ENCODE results near the gene SIVA1.
"Not testable (repeated sequence)": the region's sequence is repeated elsewhere in the genome, so short reads cannot be mapped to it uniquely, and the experiment has no call there.

SIVA1 gene

DNA sequence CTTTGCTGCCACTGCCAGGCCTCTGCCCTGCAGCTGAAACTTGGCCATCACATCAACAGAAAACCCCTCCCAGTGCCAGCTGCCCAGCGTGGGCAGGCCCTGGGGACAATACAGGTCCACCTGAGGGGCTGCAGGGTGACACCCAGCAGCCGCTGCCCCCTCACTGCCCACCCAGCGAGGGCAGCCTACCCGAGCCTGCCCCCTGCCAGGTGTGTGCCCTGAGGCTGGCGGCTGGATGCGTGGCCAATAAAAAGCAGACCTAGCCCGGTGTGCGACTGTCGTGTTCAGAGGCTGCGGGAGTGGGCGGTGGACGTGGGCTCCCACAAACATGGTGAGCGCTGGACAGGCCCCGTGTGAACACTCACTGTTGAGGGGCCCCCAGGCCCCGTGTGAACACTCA is 33.6 kb upstream of the SIVA1 start:
- no peak for DNase-seq (ENCODE audit: low read depth in 3 of 3)

DNA sequence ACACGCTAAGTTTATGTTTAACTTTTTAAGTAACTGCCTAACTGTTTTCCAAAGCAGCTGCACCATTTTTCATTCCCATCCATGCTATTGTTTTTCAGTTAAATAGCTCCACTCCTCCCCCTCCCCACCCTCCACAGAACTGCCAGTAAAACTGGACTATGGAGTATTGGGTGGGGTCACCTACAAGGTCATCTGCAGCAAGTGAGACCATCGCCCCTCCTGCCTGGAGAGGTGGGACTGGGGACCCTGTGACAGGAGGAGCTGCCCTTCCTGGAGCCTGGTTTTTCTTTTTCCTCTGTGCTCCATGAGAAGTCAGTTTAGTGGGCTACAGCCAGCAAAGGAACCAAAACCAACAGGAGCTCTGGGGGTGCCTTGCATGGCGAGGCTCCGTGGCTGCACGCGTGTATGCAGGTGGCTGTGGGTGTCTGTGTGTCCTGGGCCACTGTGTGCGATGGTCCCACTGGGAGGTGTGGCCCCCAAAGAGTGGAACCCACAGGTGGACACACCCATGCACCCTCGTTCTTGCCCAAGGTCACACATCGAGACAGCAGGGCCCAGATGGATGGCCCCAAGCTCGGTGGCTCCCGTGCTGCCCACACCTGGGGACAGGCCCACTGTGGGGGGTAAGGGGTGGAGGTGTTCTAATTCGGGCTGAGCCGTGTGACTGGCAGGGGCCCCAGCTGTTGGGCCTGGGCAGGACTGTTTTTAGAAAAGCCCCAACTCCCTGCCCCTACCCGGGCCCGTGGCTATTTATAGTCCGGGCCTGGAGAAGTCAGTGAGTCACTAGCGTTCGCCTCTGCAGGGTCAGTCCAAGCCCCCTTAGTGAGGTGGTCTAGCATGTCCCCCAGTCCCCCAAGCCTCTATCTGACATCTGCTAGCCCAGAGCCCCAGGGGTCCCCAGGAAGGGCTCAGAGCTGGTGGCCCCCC is 31.2 kb upstream of the SIVA1 start:
- no peak for DNase-seq (ENCODE audit: low read depth in 3 of 3)

DNA sequence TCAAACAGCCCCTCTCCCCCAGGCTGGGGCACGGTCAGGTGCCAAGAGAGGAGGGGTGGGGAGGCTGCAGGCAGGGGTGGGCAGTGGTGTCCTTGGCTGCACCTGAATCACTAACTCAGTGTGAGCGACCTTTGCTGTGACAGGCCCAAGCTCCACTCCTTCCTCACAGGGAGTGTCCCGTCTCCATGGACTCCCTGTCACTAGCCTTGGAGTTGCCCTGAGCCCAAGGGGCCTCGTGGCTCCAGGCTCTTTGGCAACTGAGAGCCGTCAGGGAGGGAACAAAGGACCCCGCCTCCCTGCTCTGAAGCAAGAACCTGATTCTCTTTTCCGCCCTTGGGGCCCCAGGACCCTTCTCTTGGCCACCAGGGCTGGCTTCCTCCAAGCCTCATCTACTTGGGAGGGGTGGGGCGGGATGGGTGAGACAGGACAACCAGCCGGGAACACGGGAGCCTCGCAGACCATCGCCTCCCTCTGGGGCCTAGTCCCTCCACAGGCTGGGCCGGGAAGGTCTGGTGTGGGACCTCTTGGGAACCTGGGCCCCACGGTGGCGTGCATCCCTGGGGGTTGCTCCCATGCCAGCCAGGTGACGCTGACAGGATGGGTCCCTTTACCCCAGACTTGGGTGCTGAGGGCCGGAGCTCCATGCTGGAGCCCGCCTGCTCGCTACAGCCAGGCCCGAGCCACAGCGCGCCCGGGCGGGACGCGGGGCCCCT is 29.9 kb upstream of the SIVA1 start:
- DNase-seq (ENCODE audit: low read depth in 3 of 3), result no peak

DNA sequence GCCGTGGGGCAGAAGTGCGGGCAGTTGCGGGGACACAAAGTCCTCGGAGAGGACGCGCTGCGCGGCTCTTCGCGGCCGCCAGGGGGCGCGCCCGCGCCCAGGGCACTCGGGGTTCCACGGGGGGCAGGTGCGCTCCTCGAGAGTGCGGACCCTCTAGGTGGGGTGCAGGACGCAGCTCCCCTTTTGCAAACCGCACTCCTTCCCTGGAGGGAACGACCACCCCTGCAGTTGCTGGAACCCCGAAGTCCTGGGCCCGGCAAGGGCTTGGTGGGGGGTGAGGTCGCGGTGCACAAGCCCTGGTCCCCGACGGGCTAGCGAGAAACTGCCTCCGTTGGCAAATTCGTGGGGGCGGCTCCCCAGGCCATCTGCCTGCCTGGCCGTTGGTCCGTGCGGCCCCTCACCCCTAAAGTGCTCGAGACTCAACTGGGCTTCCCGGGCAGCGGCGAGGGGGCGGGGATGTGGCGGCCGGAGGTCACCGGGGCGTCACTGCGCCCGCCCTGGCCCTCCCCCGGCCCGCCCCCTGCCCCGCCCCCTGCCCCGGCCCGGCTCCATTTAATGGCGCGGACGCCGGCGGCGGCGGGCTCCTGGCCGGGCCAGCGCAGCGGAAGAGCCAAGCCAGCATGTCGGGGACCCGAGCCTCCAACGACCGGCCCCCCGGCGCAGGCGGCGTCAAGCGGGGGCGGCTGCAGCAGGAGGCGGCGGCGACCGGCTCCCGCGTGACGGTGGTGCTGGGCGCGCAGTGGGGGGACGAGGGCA is 29.1 kb upstream of the SIVA1 start, which contains the start of gene ADSS1:
TSS of gene ADSS1 (plus strand) at position 579 of the 756 bp plus-strand sequence. CDS start at position 621, 42 bp downstream.
- DNase-seq (ENCODE audit: low read depth in 3 of 3), result peak in 2 of 3 donors; percentile 16 to 48

DNA sequence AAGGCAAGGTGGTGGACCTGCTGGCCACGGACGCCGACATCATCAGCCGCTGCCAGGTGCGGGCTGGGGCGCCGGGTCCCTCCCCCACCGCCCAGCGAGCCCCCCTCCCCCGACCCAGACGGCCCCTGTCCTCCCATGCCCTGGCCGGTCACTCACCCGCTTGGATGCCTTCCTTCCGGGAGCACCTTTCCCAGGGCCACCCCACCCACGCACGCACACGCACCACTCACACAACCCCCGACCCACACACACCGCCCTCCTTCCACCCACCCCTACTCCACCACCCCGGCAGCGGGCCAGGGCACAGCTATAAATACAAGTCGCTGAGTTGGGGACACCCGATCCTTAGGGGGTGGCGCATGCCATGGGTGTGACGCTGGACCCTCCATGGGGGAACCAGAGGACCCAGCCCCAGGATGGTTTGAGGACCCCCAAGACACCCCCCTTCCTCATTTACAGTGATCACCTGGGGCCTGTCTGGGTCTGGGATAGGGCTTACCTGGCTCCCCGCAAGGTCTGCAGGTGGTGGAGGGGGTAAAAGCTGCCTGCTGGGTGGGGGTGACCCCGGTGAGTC is 28.5 kb upstream of the SIVA1 start:
- no peak for DNase-seq (ENCODE audit: low read depth in 3 of 3)

DNA sequence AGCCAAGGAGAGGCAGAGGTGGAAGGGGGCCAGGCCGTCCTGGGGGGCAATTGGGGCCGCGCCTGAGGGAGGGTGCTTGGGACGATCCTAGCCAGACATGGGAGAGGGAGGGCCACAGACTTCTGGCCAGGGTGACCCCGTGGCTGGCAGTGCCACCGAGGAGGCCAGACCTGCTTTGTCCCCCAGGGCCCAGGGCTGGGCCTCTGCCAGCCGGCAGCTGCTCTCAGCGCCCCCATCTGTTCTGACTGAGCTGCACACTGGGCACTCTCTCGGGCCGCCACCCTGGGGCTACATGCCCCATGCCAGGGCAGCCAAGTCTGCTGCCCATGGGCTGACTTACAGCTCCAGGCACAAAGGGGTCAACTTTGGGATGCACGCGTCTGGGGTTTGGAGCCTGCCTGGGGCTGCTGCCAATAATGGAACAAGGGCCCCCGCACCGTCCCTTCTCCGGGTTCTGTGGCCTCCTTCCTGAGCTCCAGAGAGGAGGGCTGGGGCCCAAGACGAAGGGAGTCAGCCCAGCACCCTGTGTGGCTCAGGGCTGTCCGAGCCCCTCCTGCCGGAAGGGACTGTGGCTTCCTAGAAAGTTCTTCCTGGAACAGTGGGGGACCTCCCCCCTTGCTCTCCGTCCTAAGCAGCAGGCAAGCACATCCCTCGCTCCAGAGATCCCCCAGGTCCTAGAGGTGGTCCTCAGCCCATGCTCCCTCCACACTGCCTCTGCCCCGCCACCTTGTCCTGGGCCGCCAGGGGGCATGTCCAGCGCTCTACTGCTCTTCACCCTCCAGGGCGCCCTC is 27.8 kb upstream of the SIVA1 start:
- no peak for DNase-seq (ENCODE audit: low read depth in 3 of 3)

DNA sequence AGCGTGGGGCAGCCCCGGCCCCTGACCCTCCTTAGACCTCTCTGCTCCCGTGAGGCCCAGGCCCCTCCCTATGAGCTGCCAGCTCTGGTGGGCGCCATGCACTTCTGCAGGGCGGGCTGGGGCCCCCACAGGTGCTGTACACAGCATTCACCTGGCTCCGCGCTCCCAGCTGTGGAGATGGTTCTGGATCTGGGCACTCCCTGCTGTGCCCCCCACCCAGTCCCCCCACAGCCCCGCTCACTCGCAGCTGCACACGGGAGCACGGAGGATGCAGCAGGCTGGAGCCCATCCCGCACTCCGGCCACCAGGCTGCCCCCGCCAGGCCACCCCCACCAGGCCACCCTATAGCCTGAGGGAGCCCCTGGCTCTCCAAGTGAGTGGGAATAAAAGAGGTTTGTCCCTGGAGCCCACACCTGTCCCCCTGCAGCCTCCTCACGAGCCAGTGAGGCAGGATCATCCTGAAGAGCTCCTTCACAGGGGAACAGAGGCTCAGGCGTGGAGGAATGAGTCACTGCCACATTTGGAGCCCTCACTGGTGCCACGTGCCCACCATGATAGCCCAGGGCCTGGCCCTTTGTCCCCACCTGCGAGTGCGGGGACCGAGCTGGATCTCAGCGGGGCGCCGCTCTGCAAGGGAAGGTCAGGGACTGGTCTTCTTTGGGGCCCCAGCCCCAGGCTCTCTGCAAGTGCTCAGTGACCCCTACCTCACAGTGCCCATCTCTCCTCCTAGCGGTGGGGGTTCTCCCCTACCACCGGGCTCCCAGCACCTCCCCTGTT is 27.0 kb upstream of the SIVA1 start:
- DNase-seq (ENCODE audit: low read depth in 3 of 3), result no peak

DNA sequence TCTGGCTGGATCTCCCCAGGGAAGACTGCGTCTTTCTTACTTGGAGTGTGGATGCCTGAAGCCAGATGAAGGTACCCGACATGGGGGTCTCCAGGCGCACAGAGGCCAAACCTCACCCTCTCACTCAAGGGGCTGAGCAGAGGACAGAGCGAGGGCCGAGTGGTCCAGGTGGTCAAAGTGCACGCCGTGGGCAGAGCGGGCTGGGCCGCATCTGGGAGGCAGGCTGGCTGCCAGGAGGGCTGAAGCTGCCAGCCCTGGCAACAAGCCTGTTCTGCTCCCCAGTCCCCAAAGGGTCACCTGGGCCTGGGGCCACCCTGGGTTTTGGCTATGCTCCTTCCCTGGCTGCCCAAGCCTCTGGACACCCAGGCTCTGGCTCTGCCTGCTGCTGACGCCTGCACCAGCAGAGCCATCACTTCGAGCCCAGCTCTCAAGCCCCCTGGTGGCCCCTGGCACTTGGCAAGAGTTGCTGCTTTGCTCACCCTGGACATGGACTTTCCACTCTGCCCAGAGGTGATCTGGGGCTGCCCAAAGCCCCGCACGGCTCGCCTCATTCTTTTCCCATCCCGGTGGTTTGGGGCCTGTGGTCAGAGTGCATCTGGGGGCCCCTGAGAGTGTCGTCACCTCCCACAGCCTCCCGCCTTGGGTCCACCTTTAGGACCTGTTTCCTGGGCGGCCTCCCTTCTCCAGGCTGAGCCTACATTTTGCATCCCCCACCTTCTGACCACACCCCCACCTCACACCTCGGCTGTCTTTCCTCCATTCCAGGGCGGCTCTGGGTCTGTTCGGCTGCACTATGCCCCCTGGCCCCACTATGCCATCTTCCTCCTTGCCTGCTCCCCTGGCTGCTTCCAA is 26.1 kb upstream of the SIVA1 start:
- DNase-seq (ENCODE audit: low read depth in 3 of 3), result no peak

DNA sequence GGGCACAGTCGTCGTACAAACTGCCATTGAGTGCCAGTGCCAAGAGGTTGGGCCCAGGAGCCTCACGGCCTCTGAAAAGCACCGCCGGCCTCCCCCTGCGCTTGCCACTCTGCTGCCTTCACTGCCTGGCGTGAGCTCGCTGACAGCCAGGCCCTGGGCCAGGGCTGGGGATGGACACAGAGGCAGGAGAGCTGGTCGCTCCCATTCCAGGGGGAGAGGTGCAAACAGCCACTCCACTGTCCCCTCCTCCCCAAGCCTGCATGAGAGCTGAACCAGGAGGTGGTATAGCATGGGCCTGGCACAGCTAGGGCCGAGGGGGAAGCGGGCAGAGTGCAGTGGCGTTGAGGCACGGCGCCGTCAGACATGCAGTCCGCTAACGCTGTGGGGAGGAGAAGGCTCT is 24.3 kb upstream of the SIVA1 start:
- DNase-seq (ENCODE audit: low read depth in 3 of 3), result no peak

DNA sequence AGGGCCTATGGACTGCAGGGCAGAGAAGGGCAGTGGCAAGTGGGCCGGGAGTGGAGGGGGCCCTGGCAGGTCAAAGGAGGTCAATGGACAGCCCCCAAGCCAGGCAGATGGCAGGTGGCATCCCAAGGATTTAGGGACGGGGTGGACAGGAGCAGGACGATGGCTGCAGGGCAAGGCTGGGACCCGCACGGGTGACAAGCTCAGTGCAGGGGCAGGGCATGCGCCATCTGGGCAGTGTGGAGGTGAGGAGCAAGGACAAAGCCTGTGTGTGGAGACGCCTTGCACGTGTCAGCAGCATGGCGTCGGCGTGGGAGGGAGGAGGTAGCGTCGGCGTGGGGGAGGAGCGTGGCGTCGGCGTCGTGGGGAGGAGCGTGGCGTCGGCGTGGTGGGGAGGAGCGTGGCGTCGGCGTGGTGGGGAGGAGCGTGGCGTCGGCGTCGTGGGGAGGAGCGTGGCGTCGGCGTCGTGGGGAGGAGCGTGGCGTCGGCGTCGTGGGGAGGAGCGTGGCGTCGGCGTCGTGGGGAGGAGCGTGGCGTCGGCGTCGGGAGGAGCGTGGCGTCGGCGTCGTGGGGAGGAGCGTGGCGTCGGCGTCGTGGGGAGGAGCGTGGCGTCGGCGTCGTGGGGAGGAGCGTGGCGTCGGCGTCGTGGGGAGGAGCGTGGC is 23.6 kb upstream of the SIVA1 start:
- not testable (repeated sequence) for DNase-seq (ENCODE audit: low read depth in 3 of 3)

DNA sequence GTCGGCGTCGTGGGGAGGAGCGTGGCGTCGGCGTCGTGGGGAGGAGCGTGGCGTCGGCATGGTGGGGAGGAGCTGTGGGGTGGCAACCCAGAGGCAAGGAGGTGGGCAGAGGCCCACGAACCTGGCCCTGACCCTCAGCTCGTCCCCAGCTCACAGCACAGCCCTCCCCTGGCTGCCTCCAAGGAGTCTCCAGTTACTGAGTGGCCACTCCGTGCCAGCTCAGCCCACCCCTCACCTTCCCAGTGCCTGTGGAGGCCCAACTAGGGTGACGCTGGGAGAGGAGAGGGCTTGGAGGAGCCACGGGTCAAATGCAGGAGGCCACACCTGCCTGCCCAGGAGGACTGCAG is 23.1 kb upstream of the SIVA1 start:
- DNase-seq (ENCODE audit: low read depth in 3 of 3), result no peak

DNA sequence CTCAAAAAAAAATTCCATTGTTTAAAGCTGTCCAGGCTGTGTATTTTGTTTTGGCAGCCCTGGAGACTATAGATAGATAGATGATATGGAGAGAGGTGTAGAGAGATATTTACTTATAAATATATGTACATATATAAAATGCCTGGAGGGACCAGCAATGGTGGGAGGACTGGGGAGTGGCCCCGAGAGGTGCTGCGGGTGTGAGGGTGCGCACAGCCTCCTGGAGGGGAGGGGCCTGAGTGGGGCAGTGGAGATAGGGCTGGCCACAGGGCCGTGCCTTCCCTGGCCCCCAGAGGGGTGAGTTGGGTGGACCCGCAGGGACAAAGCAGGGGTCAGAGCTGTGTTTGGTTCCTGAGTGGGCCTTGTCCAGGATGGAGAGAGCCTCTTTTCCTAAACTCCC is 22.5 kb upstream of the SIVA1 start:
- no peak for DNase-seq (ENCODE audit: low read depth in 3 of 3)

DNA sequence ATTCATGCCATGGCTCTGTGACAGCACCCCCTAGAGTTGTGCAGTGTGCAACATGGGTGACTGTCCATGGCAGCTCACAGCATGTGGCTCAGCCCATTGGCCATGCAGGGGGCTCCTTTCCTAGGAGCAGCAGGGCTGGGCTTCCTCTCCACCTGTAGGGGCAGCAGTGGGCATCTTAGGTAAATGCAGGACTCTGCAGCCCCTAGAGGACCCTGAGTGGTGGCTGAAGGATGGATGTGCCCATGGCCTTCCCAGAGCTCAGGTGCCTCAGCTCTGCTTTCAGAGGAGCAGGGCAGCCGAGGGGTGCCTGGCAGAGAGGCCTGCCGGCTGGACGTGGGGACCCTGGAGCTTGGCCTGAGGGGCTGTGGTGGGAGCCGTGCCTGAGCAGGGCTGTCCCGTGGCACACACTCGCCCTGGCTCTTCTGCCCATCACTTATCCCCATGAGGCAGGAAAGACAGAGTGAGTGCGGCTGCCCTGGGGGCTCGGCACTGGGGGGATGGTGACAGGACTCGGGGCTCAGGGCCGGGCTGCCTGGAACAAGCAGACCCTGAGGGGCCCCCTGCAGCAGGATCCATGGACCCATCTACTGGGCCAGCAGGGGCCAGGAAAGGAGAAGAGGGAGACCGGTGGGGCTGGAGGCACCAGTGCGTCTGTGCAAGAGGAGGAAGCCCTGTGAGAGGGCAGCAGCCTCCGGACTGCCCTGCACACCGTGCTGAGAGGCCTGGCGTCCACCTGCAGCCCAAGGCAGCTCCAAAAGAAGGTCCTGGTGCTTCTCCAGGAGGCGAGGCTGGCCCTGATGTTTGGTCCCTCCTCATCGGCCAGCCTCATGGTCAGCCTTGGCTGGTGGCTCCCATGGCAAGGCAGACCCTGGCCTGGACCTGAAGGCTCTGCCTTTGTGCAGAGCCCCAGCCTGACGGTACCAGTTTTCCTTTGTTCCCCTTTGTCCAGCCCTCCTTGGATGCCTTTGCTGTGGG is 21.3 kb upstream of the SIVA1 start:
- no peak for DNase-seq (ENCODE audit: low read depth in 3 of 3)

DNA sequence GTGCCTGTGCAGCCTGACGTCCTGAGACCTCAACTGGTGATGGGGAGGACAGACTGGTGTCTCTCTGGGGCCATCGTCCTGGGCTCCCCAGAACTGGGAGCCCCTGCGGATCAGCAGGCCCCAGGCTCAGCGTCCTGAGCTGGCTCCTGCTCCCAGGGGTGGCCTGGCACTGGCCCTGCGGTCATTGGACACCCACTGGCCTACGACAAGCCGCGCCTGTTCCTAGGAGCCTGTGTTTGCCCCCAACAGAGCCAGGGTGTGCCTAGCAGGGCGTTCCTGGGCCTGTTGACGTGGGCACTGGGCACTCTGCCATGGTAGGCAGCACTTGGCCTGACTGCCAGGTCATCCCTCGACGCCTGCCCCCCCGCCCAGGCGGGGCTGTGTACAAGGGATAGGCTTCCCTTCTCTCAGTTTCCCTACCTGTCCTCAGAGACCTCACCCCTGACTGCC is 20.6 kb upstream of the SIVA1 start:
- DNase-seq (ENCODE audit: low read depth in 3 of 3), result no peak

DNA sequence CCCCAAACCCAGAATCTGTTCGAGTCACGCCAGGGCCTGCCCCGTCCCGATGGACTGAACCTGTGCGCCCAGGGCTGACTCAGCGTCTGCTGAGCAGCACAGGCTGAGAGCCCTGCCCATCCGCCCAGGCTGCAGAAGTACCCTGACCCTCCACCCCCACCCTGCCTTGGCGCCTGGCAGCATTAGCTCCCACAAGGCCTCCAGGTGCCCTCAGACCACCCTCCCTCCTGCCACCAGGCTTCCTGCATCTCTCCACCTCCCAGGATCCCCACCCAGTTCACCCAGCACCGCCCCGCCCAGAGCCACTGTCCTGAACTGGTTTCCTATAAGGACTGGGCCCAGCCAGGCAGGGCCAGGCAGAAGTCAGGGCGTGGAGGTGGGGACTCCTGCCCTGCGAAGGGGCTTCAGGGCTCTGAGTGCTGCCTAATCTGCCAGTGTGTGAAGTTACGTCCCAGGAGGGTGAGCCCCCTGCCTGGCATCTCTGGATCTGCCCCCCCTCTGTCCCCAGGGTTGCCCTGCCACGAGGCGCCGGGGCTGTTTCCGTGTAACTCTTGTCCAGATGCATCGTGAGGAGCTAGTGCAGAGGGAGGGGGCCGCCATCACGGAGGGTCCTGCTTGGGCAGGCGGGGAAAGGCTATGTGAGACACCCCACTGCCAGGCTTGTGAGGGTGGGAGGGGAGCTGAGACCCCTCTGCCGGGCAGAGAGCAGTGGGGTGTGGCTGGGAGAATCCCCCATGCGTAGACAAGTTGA is 19.8 kb upstream of the SIVA1 start:
- DNase-seq (ENCODE audit: low read depth in 3 of 3), result no peak

DNA sequence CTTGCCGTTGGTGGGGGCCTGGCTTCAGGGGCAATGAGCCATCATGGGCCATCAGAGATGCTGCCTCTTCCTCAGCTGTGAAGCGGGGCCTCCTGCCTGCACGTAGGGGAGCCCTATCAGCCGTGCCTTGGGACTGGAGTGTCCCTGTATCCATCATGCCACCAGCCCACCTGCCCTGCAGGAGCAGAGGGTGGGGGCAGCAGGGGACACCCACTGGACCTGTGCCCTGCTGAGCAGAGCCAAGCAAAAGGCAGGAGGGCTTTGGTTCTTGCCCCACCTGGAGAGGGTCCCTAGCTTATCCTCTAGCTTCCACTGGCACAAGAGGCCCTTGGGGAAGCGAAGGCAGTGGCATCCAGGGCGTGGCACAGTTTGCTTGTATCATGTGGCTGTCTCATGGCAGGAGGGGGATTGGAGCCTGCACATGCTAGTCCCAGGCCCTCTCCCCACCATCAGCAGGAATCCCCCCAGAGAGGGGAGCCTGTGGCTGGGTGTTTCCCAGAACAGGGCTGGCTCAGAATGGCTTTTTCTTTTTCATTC is 18.8 kb upstream of the SIVA1 start:
- DNase-seq (ENCODE audit: low read depth in 3 of 3), result no peak

DNA sequence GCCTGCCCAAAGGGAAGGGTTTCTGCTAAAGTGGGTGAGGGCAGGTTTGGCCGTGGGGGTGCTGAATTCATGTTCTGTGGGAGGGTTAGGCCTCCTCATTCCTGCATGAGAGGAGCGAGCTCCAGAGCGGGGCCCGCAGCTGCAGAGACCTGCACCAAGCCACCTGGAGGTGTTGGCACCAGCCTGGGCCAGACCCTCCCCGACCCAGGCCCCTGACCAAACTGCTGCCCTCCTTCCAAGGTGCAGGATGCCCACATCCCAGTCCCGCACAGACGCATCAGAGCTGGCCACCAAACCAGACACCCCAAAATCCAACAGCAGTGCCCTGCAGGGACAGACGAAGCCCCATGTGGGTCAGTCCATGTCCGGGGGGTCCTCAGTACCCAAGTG is 18.4 kb upstream of the SIVA1 start:
- no peak for DNase-seq (ENCODE audit: low read depth in 3 of 3)
